ENCODE measurements around the gene SERPINB3. TPM values are rescaled to one million over a fixed set of nuclear protein-coding genes. Genes with fewer than 3 reads are reported as not detected.

Gene SERPINB3
- total RNA-seq, 1 experiment from 2014 or later = not detected

DNA sequence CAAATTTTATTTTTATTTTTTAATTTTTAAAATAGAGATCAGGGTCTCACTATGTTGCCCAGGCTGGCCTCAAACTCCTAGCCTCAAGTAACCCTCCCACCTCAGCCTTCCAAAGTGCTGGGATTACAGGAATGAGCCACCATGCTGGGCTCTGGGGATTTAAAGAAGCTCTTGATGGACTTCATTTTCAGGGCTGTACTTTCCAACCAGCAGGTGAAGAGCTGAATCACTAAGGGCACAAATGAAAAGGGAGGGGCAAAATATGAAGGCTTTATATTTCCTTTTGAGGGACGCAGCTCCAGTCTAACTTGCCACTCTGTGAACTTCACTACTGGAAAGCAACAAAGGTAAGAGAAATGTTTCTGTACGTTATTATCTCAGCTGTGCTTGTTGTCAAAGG is 41.0 kb upstream of the SERPINB3 start, which contains the start of gene SERPINB11:
Gene SERPINB11 (plus strand): TSS at position 301 of the 400 bp plus-strand sequence. CDS start 7,234 bp downstream, outside the sequence.
- Histone ChIP-seq H3K27ac (ENCODE audit: low read depth, low read length, poor library complexity, severe bottlenecking) (no peak within 1 kb of the TSS), H3K4me1 (ENCODE audit: insufficient read depth, low read length, poor library complexity, severe bottlenecking) (no peaks in the 10 kb centered on the region), H3K36me3 (ENCODE audit: insufficient read depth, low read length, poor library complexity, severe bottlenecking) (no peaks in the 10 kb centered on the region), H3K9me3 (ENCODE audit: low read depth, low read length, poor library complexity, severe bottlenecking) (no peaks in the 10 kb centered on the region), H3K27me3 (replicated peaks; ENCODE audit: insufficient read depth, low read depth, low read length, poor library complexity) (no peaks in the 10 kb centered on the region), H3K4me3 (ENCODE audit: low read depth, low read length, poor library complexity, severe bottlenecking) (no peak within 1 kb of the TSS)
- intact Hi-C loops (cut with micrococcal nuclease; ENCODE audit: unreplicated experiment) = no loop called here
- DNase-seq (ENCODE audit: low spot score) = no peak
- BruUV-seq (replicated peaks) = no TSS peak
- ChIA-PET CTCF (no interaction called here), POLR2A (ENCODE audit: low non-redundant PET) (no interaction called here)
- TF ChIP-seq EZH2 (IDR thresholded peaks at IDR 0.05; ENCODE audit: borderline replicate concordance, low read depth, low read length, poor library complexity, severe bottlenecking) = no peak
- TF ChIP-seq, protein P1, sequence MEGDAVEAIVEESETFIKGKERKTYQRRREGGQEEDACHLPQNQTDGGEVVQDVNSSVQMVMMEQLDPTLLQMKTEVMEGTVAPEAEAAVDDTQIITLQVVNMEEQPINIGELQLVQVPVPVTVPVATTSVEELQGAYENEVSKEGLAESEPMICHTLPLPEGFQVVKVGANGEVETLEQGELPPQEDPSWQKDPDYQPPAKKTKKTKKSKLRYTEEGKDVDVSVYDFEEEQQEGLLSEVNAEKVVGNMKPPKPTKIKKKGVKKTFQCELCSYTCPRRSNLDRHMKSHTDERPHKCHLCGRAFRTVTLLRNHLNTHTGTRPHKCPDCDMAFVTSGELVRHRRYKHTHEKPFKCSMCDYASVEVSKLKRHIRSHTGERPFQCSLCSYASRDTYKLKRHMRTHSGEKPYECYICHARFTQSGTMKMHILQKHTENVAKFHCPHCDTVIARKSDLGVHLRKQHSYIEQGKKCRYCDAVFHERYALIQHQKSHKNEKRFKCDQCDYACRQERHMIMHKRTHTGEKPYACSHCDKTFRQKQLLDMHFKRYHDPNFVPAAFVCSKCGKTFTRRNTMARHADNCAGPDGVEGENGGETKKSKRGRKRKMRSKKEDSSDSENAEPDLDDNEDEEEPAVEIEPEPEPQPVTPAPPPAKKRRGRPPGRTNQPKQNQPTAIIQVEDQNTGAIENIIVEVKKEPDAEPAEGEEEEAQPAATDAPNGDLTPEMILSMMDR (conservative IDR thresholded peaks at IDR 0.05; ENCODE audit: low read depth, low read length) = no peak

DNA sequence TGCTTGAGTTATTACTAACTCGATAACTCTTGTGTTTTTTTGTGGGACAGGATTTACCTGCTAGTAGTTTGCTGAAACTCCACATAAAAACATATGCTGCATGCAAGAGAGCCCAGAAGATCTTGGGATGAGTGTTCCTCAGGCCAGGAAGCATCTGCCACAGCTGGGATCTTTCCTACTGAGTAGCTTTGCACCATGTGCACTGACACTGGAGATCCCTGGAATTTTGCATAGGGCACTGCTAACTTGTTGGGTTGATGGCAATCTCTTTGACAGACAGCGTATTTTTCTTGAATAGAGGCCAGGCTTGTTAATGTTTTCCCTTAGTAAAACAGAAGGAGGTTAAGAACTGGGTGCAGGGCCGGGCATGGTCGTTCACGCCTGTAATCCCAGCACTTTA is 40.3 kb upstream of the SERPINB3 start:
- CTCF ChIA-PET = no interaction called here
- DNase-seq (ENCODE audit: low spot score) = no peak
- BruUV-seq (replicated peaks) = no TSS peak

DNA sequence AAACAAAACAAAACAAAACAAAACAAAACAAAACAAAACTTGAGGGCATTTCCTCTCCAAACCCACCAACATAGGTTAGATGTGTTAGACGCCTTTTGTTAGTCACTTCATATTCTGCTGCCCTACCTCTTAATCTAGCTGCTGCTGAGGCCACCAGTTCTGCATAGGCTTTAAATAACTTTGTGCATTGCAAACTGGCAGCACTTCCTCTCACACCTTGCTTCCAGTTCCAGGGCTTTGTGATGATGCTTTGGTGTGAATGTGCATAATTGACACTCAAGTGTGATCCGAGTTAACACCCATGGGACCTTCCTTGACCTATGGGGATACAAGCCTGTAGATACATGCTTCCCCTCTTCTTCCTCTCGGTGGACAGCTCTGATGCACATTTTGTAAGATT is 38.8 kb upstream of the SERPINB3 start:
- ChIA-PET CTCF (no interaction called here), POLR2A (ENCODE audit: low non-redundant PET) (no interaction called here)
- no peak overlapping the region for H3K27ac ChIP-seq (ENCODE audit: low read depth, low read length, poor library complexity, severe bottlenecking)
- H3K36me3 ChIP-seq (ENCODE audit: insufficient read depth, low read length, poor library complexity, severe bottlenecking) = no peaks in the 10 kb centered on the region
- TF ChIP-seq EZH2 (IDR thresholded peaks at IDR 0.05; ENCODE audit: borderline replicate concordance, low read depth, low read length, poor library complexity, severe bottlenecking) = no peak
- TF ChIP-seq, protein P1 (conservative IDR thresholded peaks at IDR 0.05; ENCODE audit: low read depth, low read length) = no peak
- intact Hi-C loops (cut with micrococcal nuclease; ENCODE audit: unreplicated experiment) = no loop called here
- H3K4me1 ChIP-seq (ENCODE audit: insufficient read depth, low read length, poor library complexity, severe bottlenecking) = no peaks in the 10 kb centered on the region
- no peaks in the 10 kb centered on the region for H3K27me3 ChIP-seq (replicated peaks; ENCODE audit: insufficient read depth, low read depth, low read length, poor library complexity)
- no peaks in the 10 kb centered on the region for H3K9me3 ChIP-seq (ENCODE audit: low read depth, low read length, poor library complexity, severe bottlenecking)
- no TSS peak for BruUV-seq (replicated peaks)
- DNase-seq (ENCODE audit: low spot score) = no peak
- no peak overlapping the region for H3K4me3 ChIP-seq (ENCODE audit: low read depth, low read length, poor library complexity, severe bottlenecking)

More for the DNA sequence above, 40.3 kb upstream of the SERPINB3 start:
- no peaks in the 10 kb centered on the region for H3K9me3 ChIP-seq (ENCODE audit: low read depth, low read length, poor library complexity, severe bottlenecking)
- intact Hi-C loops (cut with micrococcal nuclease; ENCODE audit: unreplicated experiment) = no loop called here
- POLR2A ChIA-PET (ENCODE audit: low non-redundant PET) = interaction anchor here (0.7 kb wide), 1 partner anchor 622 kb away, joined by 3 read pairs; no protein-coding TSS in a partner anchor
- no peak overlapping the region for H3K27ac ChIP-seq (ENCODE audit: low read depth, low read length, poor library complexity, severe bottlenecking)
- no peak for TF ChIP-seq EZH2 (IDR thresholded peaks at IDR 0.05; ENCODE audit: borderline replicate concordance, low read depth, low read length, poor library complexity, severe bottlenecking)
- TF ChIP-seq, protein P1 (conservative IDR thresholded peaks at IDR 0.05; ENCODE audit: low read depth, low read length) = no peak
- H3K4me3 ChIP-seq (ENCODE audit: low read depth, low read length, poor library complexity, severe bottlenecking) = no peak overlapping the region
- H3K4me1 ChIP-seq (ENCODE audit: insufficient read depth, low read length, poor library complexity, severe bottlenecking) = no peaks in the 10 kb centered on the region
- H3K36me3 ChIP-seq (ENCODE audit: insufficient read depth, low read length, poor library complexity, severe bottlenecking) = no peaks in the 10 kb centered on the region
- H3K27me3 ChIP-seq (replicated peaks; ENCODE audit: insufficient read depth, low read depth, low read length, poor library complexity) = no peaks in the 10 kb centered on the region
